NCI-H748 (cell line): ENCODE measurements around the gene C6orf58.

ENCODE experiments used
- DNase-seq: peaks from one replicate; lab custom pipeline; 2025; ENCODE audit not compliant: unreplicated experiment; lab: John Stamatoyannopoulos, UW

C6orf58 gene

DNA sequence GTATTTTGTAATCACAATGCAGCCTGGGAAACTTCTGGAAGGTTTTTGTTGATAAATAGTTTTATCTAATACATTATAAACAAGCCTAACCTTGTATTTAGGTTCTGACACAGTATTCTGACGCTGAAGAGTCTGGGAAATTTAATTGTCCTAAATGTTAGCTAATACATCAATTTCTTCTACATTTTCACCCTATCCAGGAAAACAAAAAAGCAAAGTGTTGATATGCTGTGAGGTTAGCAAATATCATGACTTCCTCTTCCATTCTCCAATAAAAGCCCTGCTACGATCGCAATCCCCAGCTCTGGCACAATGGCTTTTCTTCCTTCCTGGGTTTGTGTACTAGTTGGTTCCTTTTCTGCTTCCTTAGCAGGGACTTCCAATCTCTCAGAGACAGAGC lies at the start of gene C6orf58:
C6orf58 (plus strand) TSS at position 301 of the 400 bp plus-strand sequence; CDS start at position 313, 12 bp downstream.
- DNase-seq, result no peak

DNA sequence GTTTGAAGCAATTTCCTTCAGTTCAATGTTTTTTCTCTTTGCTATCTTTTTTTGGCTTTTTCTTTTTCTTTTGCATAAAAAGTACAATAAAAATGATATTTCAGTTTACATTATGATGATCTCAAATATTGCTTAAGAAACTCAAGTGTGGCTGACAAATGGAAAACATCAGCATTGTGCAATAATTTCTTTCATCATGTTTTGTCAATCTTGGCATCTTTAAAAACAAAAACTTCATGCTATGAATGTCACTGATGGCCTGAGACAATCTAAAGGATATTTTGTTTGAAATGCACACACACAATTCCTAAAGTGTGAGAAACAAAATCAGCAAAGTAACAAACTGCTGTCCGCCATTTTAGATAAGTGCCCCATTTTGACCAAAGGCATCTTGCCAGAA lies 44.0 kb upstream of the C6orf58 start:
- DNase-seq, result no peak

GRCh38 chr6:127533736-127534135 lies 43.2 kb upstream of the C6orf58 start:
- no peak for DNase-seq

DNA sequence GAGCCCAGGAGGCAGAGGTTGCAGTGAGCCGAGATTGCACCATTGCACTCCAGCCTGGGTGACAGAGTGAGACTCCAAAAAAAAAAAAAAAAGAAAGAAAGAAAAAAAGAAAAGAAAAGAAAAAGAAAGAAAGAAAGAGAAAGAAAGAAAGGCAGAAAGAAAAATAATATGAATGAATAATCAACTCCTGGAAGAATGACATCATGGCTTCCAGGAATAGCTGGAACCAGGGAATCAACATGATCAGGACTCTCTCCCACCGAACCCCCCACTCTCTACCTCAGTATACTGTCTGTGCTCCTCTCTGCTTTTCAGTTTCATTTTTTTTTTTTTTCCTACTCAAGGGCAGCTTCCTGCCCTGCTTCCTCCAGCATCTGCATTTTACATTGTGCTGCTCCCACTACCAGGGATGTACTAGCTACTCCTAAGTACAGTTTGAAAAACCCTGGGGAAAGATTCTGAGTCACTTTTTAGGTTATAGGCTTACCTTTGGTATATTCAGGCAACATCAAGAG lies 38.2 kb upstream of the C6orf58 start:
- DNase-seq, result no peak

DNA sequence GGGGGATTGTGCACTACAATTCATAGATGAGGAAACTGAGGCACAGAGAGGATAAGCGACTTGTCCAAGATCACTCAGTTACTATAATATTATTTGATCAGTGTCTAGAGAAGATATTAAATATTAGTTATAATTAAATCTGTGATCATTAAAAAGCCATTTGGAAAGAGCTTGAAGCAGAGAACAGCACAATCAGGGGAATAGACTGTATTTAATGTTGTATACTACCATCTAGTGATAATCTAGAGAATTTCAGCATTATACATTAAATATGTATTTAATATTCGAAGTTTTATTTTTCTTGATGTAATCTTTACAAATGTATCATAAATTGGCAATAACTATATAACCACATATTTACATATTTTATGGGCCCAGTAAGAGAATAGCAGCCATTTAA lies 37.7 kb upstream of the C6orf58 start:
- peak; percentile 39 for DNase-seq

- no peak for DNase-seq
Observed at GRCh38 chr6:127547215-127547614, 29.8 kb upstream of the C6orf58 start.

DNA sequence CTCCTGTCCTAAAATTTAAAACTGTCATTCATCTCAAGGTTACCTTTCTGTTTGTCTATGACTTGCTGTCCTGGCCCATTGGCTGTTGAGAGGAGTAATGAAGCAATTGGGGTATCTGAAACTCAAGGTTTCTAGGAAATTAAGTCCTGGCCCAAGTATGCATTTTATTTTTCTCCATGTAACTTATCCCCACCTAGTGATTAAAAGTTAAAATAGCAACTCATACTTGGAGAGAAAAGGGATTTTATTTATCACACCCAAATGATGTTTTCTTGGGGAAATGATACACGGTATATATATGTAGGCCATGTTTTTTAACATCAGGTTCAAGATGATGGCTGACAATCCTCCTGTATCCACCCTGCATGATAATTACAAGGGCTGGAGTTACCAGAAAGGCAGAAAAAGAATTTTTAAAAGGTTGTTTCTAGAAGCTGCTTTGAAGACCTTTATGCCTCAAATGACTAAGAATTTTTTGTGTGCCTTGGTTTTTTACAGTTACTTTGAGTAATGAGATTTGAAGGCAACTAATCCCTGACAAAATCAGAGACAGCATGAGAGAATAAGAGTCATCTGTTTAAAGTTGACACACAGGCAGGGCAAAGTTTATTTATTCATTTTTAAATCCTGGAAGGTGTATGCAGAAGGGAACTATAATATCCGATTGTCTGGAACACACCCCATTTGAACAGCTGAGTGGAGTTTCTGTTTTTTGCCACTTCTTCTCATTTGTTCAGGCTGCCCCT lies 28.9 kb upstream of the C6orf58 start:
- DNase-seq, result no peak

GRCh38 chr6:127550403-127550802 lies 26.6 kb upstream of the C6orf58 start:
- no peak for DNase-seq

GRCh38 chr6:127554435-127555006 lies 22.5 kb upstream of the C6orf58 start:
- peak; percentile 65 for DNase-seq

DNA sequence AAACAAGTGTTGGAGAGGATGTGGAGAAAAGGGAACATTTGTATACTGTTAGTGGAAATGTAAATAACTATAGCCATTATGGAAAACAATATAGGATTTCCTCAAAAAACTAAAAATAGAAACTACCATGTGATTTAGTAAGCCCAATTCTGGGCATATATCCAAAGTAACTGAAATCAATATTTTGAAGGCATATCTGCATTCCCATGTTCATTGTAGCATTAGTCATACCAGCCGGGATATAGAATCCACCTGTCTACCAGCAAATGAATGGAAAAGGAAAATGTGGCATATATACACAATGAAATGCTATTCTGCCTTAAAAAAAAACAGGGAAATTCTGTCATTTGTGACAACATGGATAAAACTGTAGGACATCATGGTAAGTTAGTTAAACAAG lies 15.3 kb upstream of the C6orf58 start:
- no peak for DNase-seq

DNA sequence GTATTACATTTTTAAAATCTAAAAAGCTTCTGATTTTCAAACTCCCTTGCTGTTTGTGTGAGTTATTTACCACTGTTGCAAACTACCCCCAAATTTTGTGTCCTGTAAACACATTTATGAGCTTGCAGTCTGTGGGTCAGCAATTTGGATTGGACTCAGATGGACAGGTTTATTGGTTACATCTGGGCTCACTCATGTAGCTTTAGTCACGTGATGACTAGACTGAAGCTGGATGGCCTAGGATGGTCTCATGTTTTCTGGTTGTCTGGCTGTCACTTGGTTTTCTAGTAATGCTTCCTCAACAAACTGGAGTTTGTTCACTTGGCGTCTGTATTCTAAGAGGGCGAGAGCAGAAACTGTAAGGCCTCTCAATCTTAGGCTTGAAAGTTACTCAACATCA lies 12.2 kb upstream of the C6orf58 start:
- no peak for DNase-seq

- DNase-seq, result no peak
Observed at GRCh38 chr6:127566119-127566518, 10.9 kb upstream of the C6orf58 start.

DNA sequence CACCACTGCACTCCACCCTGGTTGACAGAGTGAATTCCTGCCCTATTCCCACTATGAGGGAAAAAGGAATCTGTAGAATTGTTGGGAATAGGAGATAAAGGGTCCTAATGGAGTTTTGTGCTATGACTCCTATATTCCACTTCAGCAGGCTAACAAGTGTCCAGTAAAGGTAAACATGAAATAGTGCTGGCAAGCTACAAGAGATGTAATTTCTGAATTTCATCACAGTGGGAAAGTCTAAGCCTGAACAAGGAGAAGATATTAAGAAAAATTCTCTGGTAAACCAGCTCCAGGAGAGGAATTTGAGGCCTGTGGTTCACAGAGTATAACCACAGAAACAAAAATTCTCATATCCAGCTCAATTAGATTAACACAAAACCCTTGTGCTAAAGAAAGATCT lies 10.3 kb upstream of the C6orf58 start:
- no peak for DNase-seq

DNA sequence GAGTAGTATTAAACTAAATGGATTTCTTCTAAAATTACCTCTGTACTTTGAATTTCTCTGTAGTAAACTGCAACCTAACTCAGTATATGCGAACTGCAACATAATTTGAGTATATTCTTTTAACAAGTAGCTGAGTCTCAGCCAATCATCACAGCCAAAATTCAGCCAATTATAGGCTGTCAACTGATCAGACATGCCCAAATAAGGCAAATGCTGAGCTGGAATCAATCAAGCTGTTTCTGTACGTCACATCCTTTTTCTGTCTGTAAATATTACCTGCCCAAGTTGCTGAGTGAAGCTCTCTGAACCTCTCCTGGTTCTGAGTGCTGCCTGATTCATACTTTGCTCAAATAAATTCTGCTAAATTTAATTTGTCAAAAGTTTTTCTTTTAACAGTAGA lies 9.5 kb upstream of the C6orf58 start:
- DNase-seq, result no peak

DNA sequence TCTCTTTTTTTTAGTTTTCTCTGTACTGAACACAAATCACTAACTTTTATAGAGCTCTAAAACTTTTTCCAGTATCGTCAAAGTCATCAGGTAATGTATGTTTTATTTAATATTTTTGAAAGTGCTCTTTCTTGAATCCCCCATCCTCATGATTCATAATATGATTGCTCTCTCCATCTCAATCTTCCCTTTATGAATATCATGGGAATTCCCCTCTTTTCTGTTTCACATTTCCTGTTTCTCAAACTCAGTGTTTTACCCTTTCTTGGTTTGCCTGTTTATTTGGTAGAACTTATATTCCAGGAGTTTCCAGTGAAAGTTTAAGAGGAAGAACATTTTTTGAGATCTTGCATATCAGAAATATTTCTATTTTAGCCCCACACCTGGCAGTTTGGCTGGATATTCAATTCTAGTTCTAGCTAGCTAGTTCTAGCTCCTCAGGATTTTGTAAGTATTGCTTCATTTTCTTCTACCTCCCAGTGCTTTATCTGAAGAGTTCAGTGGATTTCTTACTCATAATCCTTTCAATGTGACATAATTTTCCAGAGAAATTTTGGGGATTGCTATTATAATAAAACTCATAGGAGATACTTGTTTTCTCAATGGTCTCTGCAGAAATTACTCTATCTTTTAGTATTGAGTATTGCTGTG lies 6.1 kb upstream of the C6orf58 start:
- DNase-seq, result no peak

DNA sequence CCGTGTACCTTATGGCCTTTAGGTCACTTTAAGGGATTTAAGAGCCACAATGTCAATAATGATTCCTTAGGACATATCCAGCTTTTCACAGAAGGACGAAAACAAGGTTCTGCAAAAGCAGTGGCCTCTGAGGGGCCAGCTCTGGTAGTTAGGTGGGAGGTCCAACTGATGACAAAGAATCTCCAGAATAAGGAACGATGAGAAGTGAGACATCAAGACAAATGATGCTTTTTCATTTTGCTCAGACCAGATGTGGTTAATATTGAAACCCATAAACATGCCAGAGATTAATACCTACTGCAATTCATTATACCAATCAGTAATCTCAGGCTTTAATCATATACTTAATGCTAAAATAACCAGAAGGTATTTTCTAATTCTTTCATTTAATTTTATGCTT lies 1.9 kb downstream of the C6orf58 start:
- no peak for DNase-seq

- DNase-seq, result no peak
Observed at GRCh38 chr6:127581576-127581975, 4.6 kb downstream of the C6orf58 start.

DNA sequence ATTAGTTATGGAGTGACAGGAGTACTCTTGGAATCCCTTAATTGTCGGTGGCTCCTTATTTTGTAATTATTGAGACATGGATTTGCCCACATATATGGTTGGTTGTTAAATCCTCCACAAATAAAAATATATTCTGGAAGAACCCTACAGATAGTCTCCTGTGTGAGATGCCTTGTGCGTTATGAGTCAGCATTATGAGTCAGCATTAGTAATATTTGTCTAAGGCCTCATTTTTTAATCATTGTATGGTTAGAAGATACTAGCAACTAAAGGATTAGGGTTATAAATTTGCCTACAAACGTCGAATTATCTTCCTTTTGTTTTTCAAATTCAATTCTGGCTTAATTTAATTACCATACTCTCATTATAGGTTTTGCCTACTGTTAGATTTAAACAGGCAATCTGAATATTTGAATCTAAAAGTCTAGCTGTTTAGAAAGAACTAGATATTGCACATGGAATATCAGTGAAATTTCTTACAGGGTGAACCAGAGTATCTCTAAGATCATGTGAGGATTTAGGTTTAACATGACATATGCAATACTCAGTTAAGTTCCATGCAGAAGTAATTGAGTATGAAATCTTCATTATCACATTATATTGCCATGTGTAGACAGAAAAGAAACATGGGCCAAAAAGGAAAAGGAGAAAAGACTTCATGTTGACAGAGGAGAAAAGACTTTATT lies 5.9 kb downstream of the C6orf58 start:
- no peak for DNase-seq

GRCh38 chr6:127585123-127585522 lies 8.1 kb downstream of the C6orf58 start:
- DNase-seq, result no peak

DNA sequence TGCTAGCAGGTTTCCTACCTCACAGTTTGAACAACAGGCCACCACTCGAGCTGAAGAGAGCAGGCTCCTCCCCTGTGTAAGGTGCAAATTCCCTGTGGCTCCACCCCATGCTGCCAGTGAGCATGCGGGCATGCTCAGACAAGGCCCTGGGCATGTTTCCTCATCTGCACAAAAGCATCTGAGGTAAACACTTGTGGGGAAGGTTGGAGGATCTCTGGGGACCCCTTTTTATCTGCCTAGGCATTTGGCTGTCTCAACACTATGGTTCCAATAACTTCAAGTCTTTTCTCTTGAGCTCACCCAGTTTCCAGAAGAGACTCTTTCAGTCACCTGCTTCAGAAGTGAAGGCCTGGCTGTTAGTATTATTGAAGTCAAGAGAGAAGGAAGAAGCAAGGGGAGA lies 9.4 kb downstream of the C6orf58 start:
- peak; percentile 23 for DNase-seq

DNA sequence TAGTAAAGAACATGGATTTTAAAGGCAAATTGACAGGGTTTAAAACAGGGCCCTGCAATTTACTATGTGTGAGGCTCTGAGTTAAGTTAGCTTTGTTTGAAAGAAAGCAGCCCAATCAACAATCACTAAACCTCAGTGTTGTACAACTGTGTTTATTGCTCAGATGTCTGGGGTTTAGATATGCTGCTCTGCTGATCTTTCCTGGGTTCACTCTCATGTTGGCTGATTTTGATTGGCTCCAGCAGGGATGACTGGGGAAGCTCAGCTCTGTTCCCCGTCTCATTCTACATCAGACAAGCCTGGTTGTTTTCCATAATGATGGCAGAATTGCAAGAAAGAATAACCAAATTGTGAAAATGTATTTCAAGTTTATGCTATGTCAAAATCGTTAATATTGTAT lies 10.9 kb downstream of the C6orf58 start:
- DNase-seq, result no peak

GRCh38 chr6:127589135-127589534 lies 12.2 kb downstream of the C6orf58 start:
- DNase-seq, result no peak
